Adrenal gland (tissue), 5 donors: ENCODE data around the gene DRICH1.

ENCODE experiments used
- CTCF ChIP-seq, 6 experiments: fragments of 450-650 bp in 4 of 6; fragments of 200-600 bp in 2 of 6; sonication (generic) in 1 of 6; IDR thresholded peaks; 1 replicate in 5 of 6; 2 replicates in 1 of 6; pipeline versions ENCODE4 v1.5.1 to v1.8.0; 2016 to 2021; ENCODE audit warnings: antibody characterized with exemption in 6 of 6, mild to moderate bottlenecking in 2 of 6, moderate library complexity in 1 of 6
- POLR2A ChIP-seq, 2 donors: fragments of 450-650 bp; IDR thresholded peaks; one replicate each; pipeline ENCODE4 v1.6.1; 2017; ENCODE audit warnings: antibody characterized with exemption in 2 of 2, mild to moderate bottlenecking in 2 of 2, moderate library complexity in 1 of 2
- donor health status: DM: no; HTN: no; CAD: no.

DNA sequence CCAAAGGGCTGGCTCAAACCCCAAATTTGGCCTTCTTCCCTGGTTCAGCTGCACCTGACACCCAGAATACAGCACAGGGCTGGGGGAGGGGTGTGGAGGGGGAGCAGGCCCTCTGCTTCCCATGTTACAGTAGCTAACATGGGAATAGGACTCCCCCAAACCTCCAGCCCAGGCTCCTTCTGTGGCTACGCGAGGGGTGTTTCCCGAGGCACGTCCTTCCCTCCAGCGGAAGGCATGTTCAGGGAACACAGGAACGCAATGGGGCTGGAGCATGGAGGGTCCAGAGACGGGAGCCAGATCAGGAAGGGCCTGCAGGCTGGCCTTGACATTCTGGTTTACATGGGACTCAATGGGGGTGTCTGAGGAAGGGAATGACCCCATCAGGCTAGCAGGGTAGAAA, 40.3 kb downstream of the DRICH1 start:
- TF ChIP-seq CTCF (IDR thresholded peaks at IDR 0.05), result no peak
- TF ChIP-seq POLR2A (IDR thresholded peaks at IDR 0.05), result no peak
